Astrocyte (in vitro differentiated cells and primary cell): Measurements from ENCODE around the gene RPL10.

Experiments
- EZH2 ChIP-seq: IDR thresholded peaks from 2 replicates; pipeline ENCODE4 v1.6.1; 2012; ENCODE audit warnings: mild to moderate bottlenecking, low read length, inconsistent platforms; ENCODE audit not compliant: insufficient read depth
- TF ChIP-seq, protein P1 (sequence below): IDR thresholded peaks from 2 replicates; pipeline ENCODE4 v1.5.1; 2011; ENCODE audit warnings: low read depth, mild to moderate bottlenecking, inconsistent platforms, low read length, moderate library complexity; ENCODE audit not compliant: insufficient read depth

DNA sequence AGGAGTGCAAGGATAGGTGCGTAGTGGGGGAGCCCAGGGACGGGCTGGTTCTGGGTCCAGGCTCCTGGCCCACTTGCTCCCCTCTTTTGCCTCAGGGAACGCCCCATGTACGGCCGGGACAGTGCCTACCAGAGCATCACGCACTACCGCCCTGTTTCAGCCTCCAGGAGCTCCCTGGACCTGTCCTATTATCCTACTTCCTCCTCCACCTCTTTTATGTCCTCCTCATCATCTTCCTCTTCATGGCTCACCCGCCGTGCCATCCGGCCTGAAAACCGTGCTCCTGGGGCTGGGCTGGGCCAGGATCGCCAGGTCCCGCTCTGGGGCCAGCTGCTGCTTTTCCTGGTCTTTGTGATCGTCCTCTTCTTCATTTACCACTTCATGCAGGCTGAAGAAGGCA lies 17.4 kb upstream of the RPL10 start:
- no peak for TF ChIP-seq EZH2
- TF ChIP-seq, protein P1, sequence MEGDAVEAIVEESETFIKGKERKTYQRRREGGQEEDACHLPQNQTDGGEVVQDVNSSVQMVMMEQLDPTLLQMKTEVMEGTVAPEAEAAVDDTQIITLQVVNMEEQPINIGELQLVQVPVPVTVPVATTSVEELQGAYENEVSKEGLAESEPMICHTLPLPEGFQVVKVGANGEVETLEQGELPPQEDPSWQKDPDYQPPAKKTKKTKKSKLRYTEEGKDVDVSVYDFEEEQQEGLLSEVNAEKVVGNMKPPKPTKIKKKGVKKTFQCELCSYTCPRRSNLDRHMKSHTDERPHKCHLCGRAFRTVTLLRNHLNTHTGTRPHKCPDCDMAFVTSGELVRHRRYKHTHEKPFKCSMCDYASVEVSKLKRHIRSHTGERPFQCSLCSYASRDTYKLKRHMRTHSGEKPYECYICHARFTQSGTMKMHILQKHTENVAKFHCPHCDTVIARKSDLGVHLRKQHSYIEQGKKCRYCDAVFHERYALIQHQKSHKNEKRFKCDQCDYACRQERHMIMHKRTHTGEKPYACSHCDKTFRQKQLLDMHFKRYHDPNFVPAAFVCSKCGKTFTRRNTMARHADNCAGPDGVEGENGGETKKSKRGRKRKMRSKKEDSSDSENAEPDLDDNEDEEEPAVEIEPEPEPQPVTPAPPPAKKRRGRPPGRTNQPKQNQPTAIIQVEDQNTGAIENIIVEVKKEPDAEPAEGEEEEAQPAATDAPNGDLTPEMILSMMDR = no peak
